Measurements from ENCODE around the gene TXNIP. TPM values are rescaled to one million over a fixed set of nuclear protein-coding genes. Genes with fewer than 3 reads are reported as not detected.

Gene TXNIP
- total and polyA plus RNA-seq, 10 donors, result 446 to 2,368 (median 1,246) TPM

DNA sequence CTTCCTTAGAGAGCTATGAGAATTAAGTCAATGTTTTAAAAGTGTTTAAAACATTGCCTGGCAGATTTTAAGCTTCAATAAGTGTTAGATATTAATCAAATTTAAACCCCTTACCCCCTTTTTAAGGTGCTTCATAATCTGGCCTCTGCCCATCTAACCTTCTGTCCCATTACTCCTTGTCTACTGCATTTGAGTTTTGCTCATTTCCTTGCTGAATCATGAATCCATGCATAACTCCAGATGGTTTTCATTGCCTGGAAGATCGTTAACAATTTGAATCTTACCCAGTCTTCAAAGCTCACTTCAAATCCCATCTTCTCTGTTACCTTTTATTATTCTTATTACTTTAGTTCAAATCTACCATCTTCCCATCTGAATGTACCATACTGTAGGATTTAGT, 20.5 kb upstream of the TXNIP start:
- H3K27me3 ChIP-seq (replicated peaks in 1 of 7), result peaks cover 3 to 40% (median 25%) of the 10 kb centered on the region in 7 donors
- H3K36me3 ChIP-seq, result no peaks in the 10 kb centered on the region
- no peak overlapping the region for H3K27ac ChIP-seq
- 67 to 84% (median 68%) methylated on average over 1 of the region's 1 CpG for WGBS, 5 donors
- no peak overlapping the region for H3K4me3 ChIP-seq
- no peaks in the 10 kb centered on the region for H3K9me3 ChIP-seq
- intact Hi-C loops (cut with DNase I; ENCODE audit: low total_unique reads), result no loop called here
- H3K4me1 ChIP-seq, result peaks cover 6 to 29% (median 20%) of the 10 kb centered on the region in 6 donors
- DNase-seq, result no peak
- TF ChIP-seq, protein P1, sequence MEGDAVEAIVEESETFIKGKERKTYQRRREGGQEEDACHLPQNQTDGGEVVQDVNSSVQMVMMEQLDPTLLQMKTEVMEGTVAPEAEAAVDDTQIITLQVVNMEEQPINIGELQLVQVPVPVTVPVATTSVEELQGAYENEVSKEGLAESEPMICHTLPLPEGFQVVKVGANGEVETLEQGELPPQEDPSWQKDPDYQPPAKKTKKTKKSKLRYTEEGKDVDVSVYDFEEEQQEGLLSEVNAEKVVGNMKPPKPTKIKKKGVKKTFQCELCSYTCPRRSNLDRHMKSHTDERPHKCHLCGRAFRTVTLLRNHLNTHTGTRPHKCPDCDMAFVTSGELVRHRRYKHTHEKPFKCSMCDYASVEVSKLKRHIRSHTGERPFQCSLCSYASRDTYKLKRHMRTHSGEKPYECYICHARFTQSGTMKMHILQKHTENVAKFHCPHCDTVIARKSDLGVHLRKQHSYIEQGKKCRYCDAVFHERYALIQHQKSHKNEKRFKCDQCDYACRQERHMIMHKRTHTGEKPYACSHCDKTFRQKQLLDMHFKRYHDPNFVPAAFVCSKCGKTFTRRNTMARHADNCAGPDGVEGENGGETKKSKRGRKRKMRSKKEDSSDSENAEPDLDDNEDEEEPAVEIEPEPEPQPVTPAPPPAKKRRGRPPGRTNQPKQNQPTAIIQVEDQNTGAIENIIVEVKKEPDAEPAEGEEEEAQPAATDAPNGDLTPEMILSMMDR (IDR thresholded peaks at IDR 0.05 in 8 of 11, conservative IDR thresholded peaks at IDR 0.05 in 3 of 11), result no peak
- TF ChIP-seq POLR2AphosphoS5 (IDR thresholded peaks at IDR 0.05) (no peak), POLR2A (IDR thresholded peaks at IDR 0.05) (no peak)

DNA sequence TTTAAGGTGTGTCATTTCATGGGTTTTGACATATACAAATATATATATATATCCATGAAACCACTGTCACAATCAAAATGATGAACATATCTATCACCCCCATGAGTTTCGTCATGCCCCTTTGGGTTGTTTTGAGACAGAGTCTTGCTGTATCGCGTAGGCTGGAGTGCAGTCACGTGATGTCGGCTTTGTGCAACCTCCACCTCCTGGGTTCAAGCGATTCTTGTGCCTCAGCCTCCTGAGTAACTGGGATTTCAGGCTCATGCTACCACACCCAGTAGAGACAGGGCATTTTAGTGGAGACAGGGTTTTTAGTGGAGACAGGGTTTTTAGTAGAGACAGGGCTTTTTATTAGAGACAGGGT, 17.2 kb upstream of the TXNIP start:
- Histone ChIP-seq H3K9me3 (no peaks in the 10 kb centered on the region), H3K4me3 (no peak overlapping the region), H3K36me3 (no peaks in the 10 kb centered on the region), H3K4me1 (peaks cover 2 to 40% (median 10%) of the 10 kb centered on the region in 6 donors), H3K27ac (no peak overlapping the region), H3K27me3 (replicated peaks in 1 of 7) (peaks cover 0 to 7% (median 0%) of the 10 kb centered on the region in 7 donors)
- WGBS, 5 donors, result 70 to 85% (median 72%) methylated on average over 6 of the region's 6 CpGs
- intact Hi-C loops (cut with DNase I; ENCODE audit: low total_unique reads), result loop anchor here (5.0 kb wide), 3 partner anchors 36 to 166 kb away; partner anchors contain the start of gene NUDT17
- TF ChIP-seq POLR2AphosphoS5 (IDR thresholded peaks at IDR 0.05) (no peak), POLR2A (IDR thresholded peaks at IDR 0.05) (no peak)
- TF ChIP-seq, protein P1 (IDR thresholded peaks at IDR 0.05 in 8 of 11, conservative IDR thresholded peaks at IDR 0.05 in 3 of 11), result no peak
- DNase-seq, result no peak

DNA sequence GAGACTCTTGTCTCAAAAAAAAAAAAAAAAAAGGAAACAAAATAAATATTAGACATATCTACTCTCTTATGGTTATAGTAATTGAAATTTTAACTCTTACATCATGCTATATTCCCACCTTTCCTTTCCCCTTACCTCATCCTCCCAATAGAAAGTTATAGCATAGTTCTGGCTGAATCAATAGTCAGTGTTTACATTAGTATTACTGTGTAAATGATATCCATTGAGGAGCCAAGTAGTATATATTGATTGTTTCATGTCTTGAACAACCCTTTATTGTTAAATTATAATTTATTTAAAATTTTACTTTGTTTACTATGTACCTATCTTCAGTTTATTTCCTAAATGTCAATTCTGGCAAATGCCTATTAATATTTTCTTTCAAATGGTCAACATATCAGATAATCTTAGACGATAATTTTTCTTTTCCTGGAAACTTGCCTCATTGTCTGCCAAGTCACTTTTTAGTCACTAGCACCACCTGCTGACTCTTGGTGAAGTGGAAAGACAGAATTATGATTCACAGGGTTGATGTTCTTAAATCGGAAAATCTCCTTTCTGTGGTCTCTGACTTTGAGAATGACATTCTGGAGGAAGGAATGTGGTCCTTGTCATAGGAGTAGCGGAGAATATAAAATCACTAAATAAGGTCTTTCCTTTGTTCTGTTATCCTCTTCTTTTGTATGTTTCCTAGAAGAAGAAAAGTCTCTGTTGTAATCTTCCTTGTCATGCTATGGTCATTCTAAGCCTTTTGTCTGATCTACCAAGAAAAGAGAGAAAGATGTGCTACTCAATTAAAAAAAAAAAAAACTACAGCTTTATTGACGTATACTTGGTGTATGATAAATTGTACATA, 16.6 kb upstream of the TXNIP start:
- WGBS, 5 donors, result 3 to 13% (median 8%) methylated on average over 4 of the region's 4 CpGs

More for the DNA sequence above, 16.6 kb upstream of the TXNIP start:
- peak overlapping the region in 1 of 8 donors; percentile 10 for H3K27ac ChIP-seq
- no peak for DNase-seq
- peaks cover 0 to under 1% (median 0%) of the 10 kb centered on the region in 7 donors for H3K27me3 ChIP-seq (replicated peaks in 1 of 7)
- no peak overlapping the region for H3K4me3 ChIP-seq
- intact Hi-C loops (cut with DNase I; ENCODE audit: low total_unique reads), result loop anchor here (5.0 kb wide), 3 partner anchors 36 to 166 kb away; partner anchors contain the start of gene NUDT17
- H3K9me3 ChIP-seq, result no peaks in the 10 kb centered on the region
- H3K4me1 ChIP-seq, result peaks cover 2 to 44% (median 12%) of the 10 kb centered on the region in 6 donors
- H3K36me3 ChIP-seq, result no peaks in the 10 kb centered on the region
- TF ChIP-seq, protein P1 (IDR thresholded peaks at IDR 0.05 in 8 of 11, conservative IDR thresholded peaks at IDR 0.05 in 3 of 11), result peak; percentile 50 to 90 (median 74)
- TF ChIP-seq POLR2AphosphoS5 (IDR thresholded peaks at IDR 0.05) (no peak), POLR2A (IDR thresholded peaks at IDR 0.05) (no peak)
